Neuronal stem cell (in vitro differentiated cells): Measurements from ENCODE around the gene SCOC.
A peak's percentile ranks its signal among the peaks of the same experiment; 100 is the strongest.

Source experiments
- DNase-seq: peaks from one replicate; pipeline ENCODE4 v3.0.0-alpha.2; 2013; ENCODE audit warnings: low spot score
- H2AFZ ChIP-seq: one replicate; pipeline ENCODE4 v1.6.1; 2013; ENCODE audit warnings: mild to moderate bottlenecking, low read length, inconsistent platforms
- H2AK5ac ChIP-seq: 2 replicates; pipeline ENCODE4 v1.6.1; 2013; ENCODE audit warnings: low read depth, mild to moderate bottlenecking, inconsistent platforms, low read length, moderate library complexity, mixed read lengths
- H2BK120ac ChIP-seq: 2 replicates; pipeline ENCODE4 v1.6.1; 2013; ENCODE audit warnings: low read depth, mild to moderate bottlenecking, inconsistent platforms, low read length, moderate library complexity, mixed read lengths
- H2BK12ac ChIP-seq: one replicate; pipeline ENCODE4 v1.6.1; 2013; ENCODE audit warnings: low read length, inconsistent platforms
- H2BK15ac ChIP-seq: 2 replicates; pipeline ENCODE4 v1.6.1; 2013; ENCODE audit warnings: mild to moderate bottlenecking, low read length, inconsistent platforms, mixed read lengths
- H2BK5ac ChIP-seq: one replicate; pipeline ENCODE4 v1.6.1; 2013; ENCODE audit warnings: inconsistent platforms, mild to moderate bottlenecking, low read length, moderate library complexity
- H3K14ac ChIP-seq: one replicate; pipeline ENCODE4 v1.6.1; 2013; ENCODE audit warnings: low read length, inconsistent platforms
- H3K18ac ChIP-seq: 2 replicates; pipeline ENCODE4 v1.6.1; 2013; ENCODE audit warnings: low read length, inconsistent platforms
- H3K23ac ChIP-seq: 2 replicates; pipeline ENCODE4 v1.6.1; 2013; ENCODE audit warnings: low read depth, mild to moderate bottlenecking, mixed read lengths, low read length, inconsistent platforms; ENCODE audit not compliant: poor library complexity
- H3K27ac ChIP-seq: replicated peaks from 3 replicates; pipeline ENCODE4 v1.5.1; 2013; ENCODE audit warnings: low read length, inconsistent platforms
- H3K27me3 ChIP-seq, 3 experiments: 2 replicates each; pipeline ENCODE4 v1.6.1; 2013; ENCODE audit warnings: low read length in 3 of 3, mild to moderate bottlenecking in 2 of 3, inconsistent platforms in 1 of 3, low read depth in 1 of 3, mixed read lengths in 1 of 3, moderate library complexity in 1 of 3; ENCODE audit not compliant: control insufficient read depth in 3 of 3, insufficient read depth in 3 of 3
- H3K36me3 ChIP-seq, 2 donors: replicated peaks in 1 of 2; 2 replicates each; pipeline ENCODE4 v1.6.1; 2013; ENCODE audit warnings: low read length in 2 of 2; ENCODE audit not compliant: control insufficient read depth in 2 of 2, insufficient read depth in 2 of 2
- H3K4ac ChIP-seq: 2 replicates; pipeline ENCODE4 v1.6.1; 2013; ENCODE audit warnings: inconsistent platforms, mild to moderate bottlenecking, low read length, moderate library complexity
- H3K4me1 ChIP-seq, 2 donors: 1 replicate in 1 of 2; 2 replicates in 1 of 2; pipeline ENCODE4 v1.6.1; 2013; ENCODE audit warnings: low read length in 2 of 2, low read depth in 1 of 2; ENCODE audit not compliant: control insufficient read depth in 2 of 2, insufficient read depth in 1 of 2
- H3K4me2 ChIP-seq: one replicate; pipeline ENCODE4 v1.6.1; 2013; ENCODE audit warnings: mild to moderate bottlenecking, low read length, inconsistent platforms; ENCODE audit not compliant: insufficient read depth, poor library complexity, severe bottlenecking
- H3K4me3 ChIP-seq, 2 donors: 2 replicates each; pipeline ENCODE4 v1.5.1; 2013; ENCODE audit warnings: low read length in 2 of 2, mild to moderate bottlenecking in 2 of 2, inconsistent platforms in 1 of 2, moderate library complexity in 1 of 2
- H3K79me1 ChIP-seq: one replicate; pipeline ENCODE4 v1.6.1; 2013; ENCODE audit warnings: low read depth, mild to moderate bottlenecking, inconsistent platforms, low read length, moderate library complexity
- H3K9ac ChIP-seq: one replicate; pipeline ENCODE4 v1.6.1; 2013; ENCODE audit warnings: mild to moderate bottlenecking, low read depth, low read length, inconsistent platforms; ENCODE audit not compliant: poor library complexity
- H3K9me3 ChIP-seq, 2 donors: replicated peaks in 1 of 2; 2 replicates each; pipeline versions ENCODE3 to v1.6.1; 2013; ENCODE audit warnings: low read length in 2 of 2, mild to moderate bottlenecking in 2 of 2, inconsistent platforms in 1 of 2, low read depth in 1 of 2, mixed read lengths in 1 of 2, moderate library complexity in 1 of 2; ENCODE audit not compliant: control insufficient read depth in 2 of 2, insufficient read depth in 1 of 2
- H4K8ac ChIP-seq: one replicate; pipeline ENCODE4 v1.6.1; 2013; ENCODE audit warnings: low read depth, mild to moderate bottlenecking, inconsistent platforms, low read length, moderate library complexity
- H4K91ac ChIP-seq: one replicate; pipeline ENCODE4 v1.6.1; 2013; ENCODE audit warnings: low read length, low read depth, mild to moderate bottlenecking, inconsistent platforms; ENCODE audit not compliant: poor library complexity
- WGBS, 2 donors: extraction: QIAGEN DNeasy Blood & Tissue Kit; methylation state at CpG; one replicate each; pipeline ENCODE4 v1.1.7; 2013; ENCODE audit warnings: missing lambda C conversion rate in 2 of 2, mixed read lengths in 1 of 2; ENCODE audit not compliant: insufficient read length in 2 of 2, insufficient replicate concordance in 1 of 2; ENCODE audit errors: extremely low coverage in 2 of 2; 5-methylcytosine and 5-hydroxymethylcytosine counted together

The SCOC gene

GRCh38 chr4:140336730-140337129 lies 36.7 kb upstream of the SCOC start:
- H4K91ac ChIP-seq, result no peak overlapping the region
- no peaks in the 10 kb centered on the region for H3K4me1 ChIP-seq
- H3K27ac ChIP-seq, result no peak overlapping the region
- no peak overlapping the region for H2AFZ ChIP-seq
- no peak overlapping the region for H3K4ac ChIP-seq
- no peak overlapping the region for H3K4me3 ChIP-seq
- H3K18ac ChIP-seq, result no peak overlapping the region
- H3K27me3 ChIP-seq, result no peaks in the 10 kb centered on the region
- no peaks in the 10 kb centered on the region for H3K79me1 ChIP-seq
- H2BK120ac ChIP-seq, result no peak overlapping the region
- no peaks in the 10 kb centered on the region for H3K36me3 ChIP-seq
- H3K9me3 ChIP-seq, result no peaks in the 10 kb centered on the region
- no peak overlapping the region for H3K4me2 ChIP-seq
- H3K14ac ChIP-seq, result no peak overlapping the region
- H2BK15ac ChIP-seq, result no peak overlapping the region
- no peak overlapping the region for H3K9ac ChIP-seq
- H4K8ac ChIP-seq, result no peak overlapping the region
- no peak overlapping the region for H3K23ac ChIP-seq
- no peak overlapping the region for H2BK5ac ChIP-seq
- no peak for DNase-seq
- no peak overlapping the region for H2BK12ac ChIP-seq
- no peak overlapping the region for H2AK5ac ChIP-seq

GRCh38 chr4:140342620-140343019 lies 30.8 kb upstream of the SCOC start:
- H3K18ac ChIP-seq, result no peak overlapping the region
- H3K4ac ChIP-seq, result no peak overlapping the region
- no peak overlapping the region for H2BK12ac ChIP-seq
- no peak overlapping the region for H3K4me3 ChIP-seq
- no peak overlapping the region for H4K91ac ChIP-seq
- no peak overlapping the region for H3K14ac ChIP-seq
- H3K23ac ChIP-seq, result no peak overlapping the region
- H3K9ac ChIP-seq, result no peak overlapping the region
- no peak overlapping the region for H4K8ac ChIP-seq
- H2AFZ ChIP-seq, result no peak overlapping the region
- H2BK5ac ChIP-seq, result no peak overlapping the region
- H3K4me2 ChIP-seq, result no peak overlapping the region
- WGBS, 2 donors, result no CpG with 5 or more reads among the region's 1 CpG
- no peaks in the 10 kb centered on the region for H3K9me3 ChIP-seq
- no peak overlapping the region for H3K27ac ChIP-seq
- peaks cover 0 to 6% of the 10 kb centered on the region in 2 donors for H3K4me1 ChIP-seq
- H2AK5ac ChIP-seq, result no peak overlapping the region
- H3K27me3 ChIP-seq, result no peaks in the 10 kb centered on the region
- no peak for DNase-seq
- no peaks in the 10 kb centered on the region for H3K79me1 ChIP-seq
- H2BK15ac ChIP-seq, result no peak overlapping the region
- H2BK120ac ChIP-seq, result no peak overlapping the region
- H3K36me3 ChIP-seq, result no peaks in the 10 kb centered on the region

GRCh38 chr4:140343303-140343702 lies 30.1 kb upstream of the SCOC start:
- Histone ChIP-seq H3K27ac (no peak overlapping the region), H2BK12ac (no peak overlapping the region), H3K4me3 (no peak overlapping the region), H2BK15ac (no peak overlapping the region), H2BK5ac (no peak overlapping the region), H3K4ac (no peak overlapping the region), H3K9me3 (no peaks in the 10 kb centered on the region), H3K23ac (no peak overlapping the region), H2AFZ (no peak overlapping the region), H4K91ac (no peak overlapping the region), H3K14ac (no peak overlapping the region), H3K4me2 (no peak overlapping the region), H4K8ac (no peak overlapping the region), H2AK5ac (no peak overlapping the region), H3K36me3 (no peaks in the 10 kb centered on the region), H3K9ac (no peak overlapping the region), H3K27me3 (no peaks in the 10 kb centered on the region), H2BK120ac (no peak overlapping the region), H3K79me1 (no peaks in the 10 kb centered on the region), H3K4me1 (peaks cover 0 to 6% of the 10 kb centered on the region in 2 donors), H3K18ac (no peak overlapping the region)
- no CpG with 5 or more reads among the region's 5 CpGs for WGBS, 2 donors
- no peak for DNase-seq

GRCh38 chr4:140344101-140344500 lies 29.3 kb upstream of the SCOC start:
- Histone ChIP-seq H2AK5ac (no peak overlapping the region), H3K18ac (no peak overlapping the region), H4K8ac (no peak overlapping the region), H2AFZ (peak overlapping the region; percentile 66), H4K91ac (no peak overlapping the region), H3K4ac (no peak overlapping the region), H2BK15ac (no peak overlapping the region), H3K4me1 (peaks cover 5 to 6% of the 10 kb centered on the region in 2 donors), H3K9ac (no peak overlapping the region), H3K4me3 (no peak overlapping the region), H3K23ac (no peak overlapping the region), H2BK5ac (no peak overlapping the region), H3K9me3 (no peaks in the 10 kb centered on the region), H2BK12ac (no peak overlapping the region), H3K4me2 (no peak overlapping the region), H3K36me3 (no peaks in the 10 kb centered on the region), H3K14ac (no peak overlapping the region), H3K27me3 (no peaks in the 10 kb centered on the region), H2BK120ac (no peak overlapping the region), H3K79me1 (no peaks in the 10 kb centered on the region), H3K27ac (no peak overlapping the region)
- no peak for DNase-seq
- WGBS, 2 donors, result no CpG with 5 or more reads among the region's 3 CpGs
